Testis (tissue), 2 donors: Measurements from ENCODE around the gene DSC3.

Experiments used
- CTCF ChIP-seq, 3 experiments: fragments of 450-650 bp in 2 of 3; fragments of 200-600 bp in 1 of 3; sonication (generic) in 1 of 3; IDR thresholded peaks; one replicate each; pipeline ENCODE4 v1.5.1; 2016 to 2019; ENCODE audit warnings: antibody characterized with exemption in 3 of 3, mild to moderate bottlenecking in 2 of 3, moderate library complexity in 1 of 3
- POLR2A ChIP-seq: fragments of 450-650 bp; IDR thresholded peaks from one replicate; pipeline ENCODE4 v1.6.1; 2017; ENCODE audit warnings: antibody characterized with exemption, mild to moderate bottlenecking, moderate library complexity

- TF ChIP-seq CTCF (IDR thresholded peaks at IDR 0.05): no peak
- no peak for TF ChIP-seq POLR2A
These were observed 1.8 kb downstream of the DSC3 start for GRCh38 chr18:31040686-31041270.
